HL-60 (cell line): ENCODE results near the gene MINPP1.

ENCODE experiments used
- DNase-seq, 2 experiments: peaks; one replicate each; pipeline ENCODE4 v3.0.0-alpha.2; 2010 to 2020; ENCODE audit warnings: low read depth in 1 of 2, low spot score in 1 of 2
- H3K27ac ChIP-seq: fragments of 250-450 bp; sonication (Bioruptor Pico); replicated peaks from 2 replicates; pipeline ENCODE4 v1.5.1; 2020; ENCODE audit warnings: mild to moderate bottlenecking, moderate library complexity
- H3K27me3 ChIP-seq: fragments of 250-450 bp; sonication (Bioruptor Pico); 2 replicates; pipeline ENCODE4 v1.5.1; 2021; ENCODE audit warnings: mild to moderate bottlenecking, moderate library complexity; ENCODE audit not compliant: insufficient read depth, poor library complexity, severe bottlenecking
- H3K4me3 ChIP-seq: replicated peaks from 2 replicates; pipeline ENCODE4 v1.5.1; 2011; ENCODE audit warnings: mild to moderate bottlenecking, control low read depth, low read length; ENCODE audit not compliant: insufficient read depth
- GABPA ChIP-seq: IDR thresholded peaks from 2 replicates; pipeline ENCODE4 v1.6.1; 2012; ENCODE audit warnings: low read depth
- POLR2AphosphoS5 ChIP-seq: IDR thresholded peaks from 2 replicates; pipeline ENCODE4 v1.6.1; 2012; ENCODE audit warnings: low read depth
- SPI1 ChIP-seq: IDR thresholded peaks from 2 replicates; pipeline ENCODE4 v1.6.1; 2012; ENCODE audit warnings: low read depth, mild to moderate bottlenecking, borderline replicate concordance
- TF ChIP-seq, protein P1 (sequence below): IDR thresholded peaks from 2 replicates; pipeline ENCODE4 v1.6.1; 2012; ENCODE audit warnings: low read depth; ENCODE audit not compliant: insufficient replicate concordance
- TF ChIP-seq, protein P2 (sequence below): IDR thresholded peaks from one replicate; pipeline ENCODE4 v1.5.1; 2011; ENCODE audit warnings: low read length, control low read depth, inconsistent platforms; ENCODE audit not compliant: insufficient read depth

Gene MINPP1

DNA sequence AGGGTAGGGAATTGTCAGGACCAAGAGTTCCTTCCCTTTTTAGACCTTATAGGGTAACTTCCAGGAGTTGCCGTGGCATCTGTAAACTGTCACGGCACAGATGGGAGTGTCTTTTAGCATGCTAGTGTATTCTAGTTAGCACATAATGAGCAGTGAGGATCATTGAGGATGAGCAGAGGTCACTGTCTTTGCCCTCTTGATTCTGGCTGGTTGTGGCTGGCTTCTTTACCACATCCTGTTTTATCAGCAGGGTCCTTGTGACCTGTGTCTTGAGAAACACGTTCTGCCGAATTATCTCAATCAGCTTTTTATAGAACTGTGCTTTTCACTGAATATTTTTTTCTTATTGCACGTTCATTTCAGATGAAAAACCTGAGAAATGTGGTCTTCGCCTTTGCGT is 41.5 kb downstream of the MINPP1 start:
- Histone ChIP-seq H3K27ac (peak overlapping the region; percentile 48), H3K27me3 (no peaks in the 10 kb centered on the region), H3K4me3 (no peak overlapping the region)
- TF ChIP-seq GABPA, result no peak
- TF ChIP-seq SPI1, result peak; percentile 64; the same call in 1 of the 2 replicates
- TF ChIP-seq POLR2AphosphoS5, result peak; percentile 49; the same call in 1 of the 2 replicates
- TF ChIP-seq, protein P1, sequence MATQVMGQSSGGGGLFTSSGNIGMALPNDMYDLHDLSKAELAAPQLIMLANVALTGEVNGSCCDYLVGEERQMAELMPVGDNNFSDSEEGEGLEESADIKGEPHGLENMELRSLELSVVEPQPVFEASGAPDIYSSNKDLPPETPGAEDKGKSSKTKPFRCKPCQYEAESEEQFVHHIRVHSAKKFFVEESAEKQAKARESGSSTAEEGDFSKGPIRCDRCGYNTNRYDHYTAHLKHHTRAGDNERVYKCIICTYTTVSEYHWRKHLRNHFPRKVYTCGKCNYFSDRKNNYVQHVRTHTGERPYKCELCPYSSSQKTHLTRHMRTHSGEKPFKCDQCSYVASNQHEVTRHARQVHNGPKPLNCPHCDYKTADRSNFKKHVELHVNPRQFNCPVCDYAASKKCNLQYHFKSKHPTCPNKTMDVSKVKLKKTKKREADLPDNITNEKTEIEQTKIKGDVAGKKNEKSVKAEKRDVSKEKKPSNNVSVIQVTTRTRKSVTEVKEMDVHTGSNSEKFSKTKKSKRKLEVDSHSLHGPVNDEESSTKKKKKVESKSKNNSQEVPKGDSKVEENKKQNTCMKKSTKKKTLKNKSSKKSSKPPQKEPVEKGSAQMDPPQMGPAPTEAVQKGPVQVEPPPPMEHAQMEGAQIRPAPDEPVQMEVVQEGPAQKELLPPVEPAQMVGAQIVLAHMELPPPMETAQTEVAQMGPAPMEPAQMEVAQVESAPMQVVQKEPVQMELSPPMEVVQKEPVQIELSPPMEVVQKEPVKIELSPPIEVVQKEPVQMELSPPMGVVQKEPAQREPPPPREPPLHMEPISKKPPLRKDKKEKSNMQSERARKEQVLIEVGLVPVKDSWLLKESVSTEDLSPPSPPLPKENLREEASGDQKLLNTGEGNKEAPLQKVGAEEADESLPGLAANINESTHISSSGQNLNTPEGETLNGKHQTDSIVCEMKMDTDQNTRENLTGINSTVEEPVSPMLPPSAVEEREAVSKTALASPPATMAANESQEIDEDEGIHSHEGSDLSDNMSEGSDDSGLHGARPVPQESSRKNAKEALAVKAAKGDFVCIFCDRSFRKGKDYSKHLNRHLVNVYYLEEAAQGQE, result no peak
- TF ChIP-seq, protein P2, sequence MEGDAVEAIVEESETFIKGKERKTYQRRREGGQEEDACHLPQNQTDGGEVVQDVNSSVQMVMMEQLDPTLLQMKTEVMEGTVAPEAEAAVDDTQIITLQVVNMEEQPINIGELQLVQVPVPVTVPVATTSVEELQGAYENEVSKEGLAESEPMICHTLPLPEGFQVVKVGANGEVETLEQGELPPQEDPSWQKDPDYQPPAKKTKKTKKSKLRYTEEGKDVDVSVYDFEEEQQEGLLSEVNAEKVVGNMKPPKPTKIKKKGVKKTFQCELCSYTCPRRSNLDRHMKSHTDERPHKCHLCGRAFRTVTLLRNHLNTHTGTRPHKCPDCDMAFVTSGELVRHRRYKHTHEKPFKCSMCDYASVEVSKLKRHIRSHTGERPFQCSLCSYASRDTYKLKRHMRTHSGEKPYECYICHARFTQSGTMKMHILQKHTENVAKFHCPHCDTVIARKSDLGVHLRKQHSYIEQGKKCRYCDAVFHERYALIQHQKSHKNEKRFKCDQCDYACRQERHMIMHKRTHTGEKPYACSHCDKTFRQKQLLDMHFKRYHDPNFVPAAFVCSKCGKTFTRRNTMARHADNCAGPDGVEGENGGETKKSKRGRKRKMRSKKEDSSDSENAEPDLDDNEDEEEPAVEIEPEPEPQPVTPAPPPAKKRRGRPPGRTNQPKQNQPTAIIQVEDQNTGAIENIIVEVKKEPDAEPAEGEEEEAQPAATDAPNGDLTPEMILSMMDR, result no peak
- DNase-seq, result peak; percentile 33 to 87

DNA sequence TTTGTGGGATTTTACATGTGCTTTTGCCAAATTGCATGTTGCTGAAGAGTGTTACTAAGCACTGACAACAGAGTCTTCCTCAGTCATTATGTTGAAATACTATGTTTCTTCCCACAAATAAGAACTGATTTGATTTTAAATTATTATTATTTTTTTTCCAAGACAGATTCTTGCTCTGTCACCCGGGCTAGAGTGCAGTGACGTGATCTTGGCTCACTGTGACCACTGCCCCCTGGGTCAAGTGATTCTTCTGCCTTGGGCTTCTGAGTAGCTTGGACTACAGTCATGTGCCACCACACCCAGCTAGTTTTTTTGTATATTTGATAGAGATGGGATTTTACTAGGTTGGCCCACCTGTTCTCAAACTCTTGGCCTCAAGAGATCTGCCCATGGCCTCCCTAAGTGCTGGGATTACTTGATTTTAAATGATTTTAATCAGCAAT is 42.3 kb downstream of the MINPP1 start:
- TF ChIP-seq GABPA (no peak), SPI1 (no peak), POLR2AphosphoS5 (no peak)
- TF ChIP-seq, protein P2, result no peak
- TF ChIP-seq, protein P1, result no peak
- no peaks in the 10 kb centered on the region for H3K27me3 ChIP-seq
- H3K27ac ChIP-seq, result peak overlapping the region; percentile 37; the same call in 1 of the 2 replicates
- no peak overlapping the region for H3K4me3 ChIP-seq
- DNase-seq, result no peak

DNA sequence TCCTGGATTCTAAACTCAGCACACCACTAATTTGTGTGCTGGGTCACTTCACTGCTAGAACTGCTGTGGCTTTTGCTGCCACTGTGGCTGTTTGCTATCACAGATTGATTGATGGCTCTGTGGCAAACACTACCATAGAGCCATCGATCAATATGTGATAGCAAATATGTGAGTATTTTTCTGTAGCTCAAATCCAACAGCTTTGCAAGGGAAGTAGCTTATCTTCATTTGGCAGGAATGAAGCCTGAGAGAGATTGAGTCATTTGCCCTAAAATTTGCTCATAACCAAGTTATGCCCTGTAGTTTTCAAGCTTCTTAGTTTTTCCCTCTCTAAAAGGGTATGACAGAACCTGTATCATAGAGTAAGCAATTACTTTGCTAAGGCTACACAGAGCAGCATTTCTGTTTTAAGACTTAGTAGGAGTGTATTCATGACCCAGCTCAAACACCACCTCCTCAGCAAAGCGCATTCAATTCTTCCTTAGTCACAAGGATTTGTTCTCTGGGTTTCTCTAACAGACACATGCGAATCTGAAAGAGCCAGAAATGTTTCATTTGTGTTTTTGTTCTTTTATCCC is 43.1 kb downstream of the MINPP1 start:
- TF ChIP-seq SPI1, result no peak
- TF ChIP-seq GABPA, result no peak
- TF ChIP-seq, protein P1, result no peak
- TF ChIP-seq, protein P2, result no peak
- no peak for TF ChIP-seq POLR2AphosphoS5
- no peak for DNase-seq

More for the DNA sequence above, 43.1 kb downstream of the MINPP1 start:
- H3K27me3 ChIP-seq, result no peaks in the 10 kb centered on the region
- no peak overlapping the region for H3K27ac ChIP-seq
- H3K4me3 ChIP-seq, result no peak overlapping the region
